Inflammatory macrophage (primary cell): ENCODE data around the gene APBA2.
"Not testable (repeated sequence)": the region's sequence is repeated elsewhere in the genome, so short reads cannot be mapped to it uniquely, and the experiment has no call there.

ENCODE experiments used
- DNase-seq, 2 donors: peaks; one replicate each; pipeline ENCODE4 v3.0.0-alpha.2; 2020 to 2022

Gene APBA2

GRCh38 chr15:29142129-29142747 lies 256.5 kb downstream of the APBA2 start:
- DNase-seq, result no peak

GRCh38 chr15:29143293-29143692 lies 257.5 kb downstream of the APBA2 start:
- no peak for DNase-seq

GRCh38 chr15:29143909-29144635 lies 258.3 kb downstream of the APBA2 start:
- DNase-seq, result no peak

GRCh38 chr15:29149738-29150075 lies 263.9 kb downstream of the APBA2 start:
- no peak for DNase-seq

- no peak for DNase-seq
Observed at GRCh38 chr15:29150515-29151483, 265.0 kb downstream of the APBA2 start.

GRCh38 chr15:29151484-29151857 lies 265.7 kb downstream of the APBA2 start:
- no peak for DNase-seq

GRCh38 chr15:29156521-29156920 lies 270.7 kb downstream of the APBA2 start:
- DNase-seq, result no peak

- no peak for DNase-seq
Observed at GRCh38 chr15:29159771-29160455, 274.1 kb downstream of the APBA2 start.

GRCh38 chr15:29162411-29162810 lies 276.6 kb downstream of the APBA2 start:
- no peak for DNase-seq

GRCh38 chr15:29167122-29167521 lies 281.3 kb downstream of the APBA2 start:
- DNase-seq, result not testable (repeated sequence)
